CD4-positive, alpha-beta T cell treated with Interleukin-10 for 1 hour (primary cell): ENCODE data around the gene SLC30A7.

Experiments used
- DNase-seq: peaks from one replicate; pipeline ENCODE4 v3.0.0-alpha.2; 2020

Gene SLC30A7

GRCh38 chr1:100988121-100988520, 92.2 kb downstream of the SLC30A7 start:
- DNase-seq = no peak

GRCh38 chr1:100989306-100990077, 93.6 kb downstream of the SLC30A7 start:
- DNase-seq = no peak

DNA sequence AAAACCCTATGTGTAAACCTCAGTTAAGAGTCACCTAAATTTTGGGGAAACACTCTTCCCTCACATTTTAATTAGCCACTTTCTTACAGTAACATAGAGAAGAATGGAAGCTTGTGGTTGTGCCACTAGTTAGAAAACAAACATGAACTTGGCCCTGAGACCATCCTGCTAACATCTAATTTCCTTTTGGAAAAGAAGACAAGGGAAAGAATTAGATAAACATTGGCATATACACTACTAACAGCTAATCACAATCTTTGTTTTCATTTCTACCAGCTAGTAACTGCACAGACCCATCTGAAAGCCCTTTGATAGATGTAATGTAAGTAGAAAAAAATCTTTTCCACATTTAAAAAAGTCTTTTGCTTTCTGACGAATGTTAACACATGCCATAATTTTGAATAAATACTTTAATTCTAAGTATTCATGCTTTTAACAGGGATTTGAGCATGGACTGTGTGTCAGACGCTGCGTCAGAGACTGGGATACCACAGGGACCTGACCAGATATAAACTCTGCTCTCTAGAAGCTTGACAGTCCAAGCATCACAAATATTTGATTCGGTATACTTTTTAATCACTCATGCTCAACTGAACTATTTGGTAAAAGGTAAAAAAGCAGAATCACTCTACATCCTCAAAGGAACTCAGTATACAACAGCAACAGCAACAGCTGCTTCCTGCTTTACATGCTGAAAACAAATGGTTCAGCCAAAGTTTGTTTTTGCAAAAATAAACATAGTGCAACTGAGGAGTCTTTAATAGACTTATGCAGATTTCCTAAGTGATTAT, 99.5 kb downstream of the SLC30A7 start:
- DNase-seq = no peak

GRCh38 chr1:100998426-100998825, 102.5 kb downstream of the SLC30A7 start:
- no peak for DNase-seq

DNA sequence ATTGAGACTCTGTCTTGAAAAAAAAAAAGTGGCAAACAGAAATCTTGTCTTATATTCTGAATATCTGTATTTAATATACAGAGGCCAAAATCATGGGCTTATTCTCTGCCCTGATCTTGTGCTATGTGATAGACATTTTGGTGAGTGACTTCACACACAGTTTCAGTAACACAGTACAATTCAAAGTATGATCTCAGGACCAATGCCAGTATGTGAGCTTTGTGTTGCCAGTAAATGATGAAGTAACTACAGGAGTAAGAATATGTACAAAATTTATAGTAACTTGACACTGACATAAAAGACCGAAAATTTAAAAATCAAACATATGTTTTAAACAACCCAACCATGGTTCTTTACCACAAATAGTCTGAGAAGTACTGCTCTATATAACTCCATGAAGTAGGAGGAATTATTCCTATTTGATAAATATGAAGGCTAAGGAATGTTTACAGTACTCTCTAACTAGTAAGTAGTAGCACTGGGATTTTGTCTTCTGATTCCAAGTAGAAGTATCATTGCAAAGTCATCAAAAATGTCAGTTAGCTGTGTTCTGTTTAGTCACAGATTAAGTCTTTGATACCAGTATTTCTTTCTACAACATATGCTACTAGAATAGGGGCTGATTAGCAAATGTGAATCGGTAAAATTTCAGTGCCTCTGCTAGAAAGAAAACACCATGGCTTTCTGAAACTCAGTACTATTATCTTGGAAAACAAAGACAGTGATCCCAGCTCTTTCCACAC, 104.4 kb downstream of the SLC30A7 start:
- no peak for DNase-seq

- DNase-seq = no peak
Observed at GRCh38 chr1:101002551-101002950, 106.7 kb downstream of the SLC30A7 start.

GRCh38 chr1:101003012-101003650, 107.2 kb downstream of the SLC30A7 start:
- DNase-seq = no peak

- no peak for DNase-seq
Observed at GRCh38 chr1:101004061-101004460, 108.2 kb downstream of the SLC30A7 start.

- no peak for DNase-seq
Observed at GRCh38 chr1:101004670-101005069, 108.8 kb downstream of the SLC30A7 start.

- peak; percentile 28 for DNase-seq
Observed at GRCh38 chr1:101005183-101005582, 109.3 kb downstream of the SLC30A7 start.

DNA sequence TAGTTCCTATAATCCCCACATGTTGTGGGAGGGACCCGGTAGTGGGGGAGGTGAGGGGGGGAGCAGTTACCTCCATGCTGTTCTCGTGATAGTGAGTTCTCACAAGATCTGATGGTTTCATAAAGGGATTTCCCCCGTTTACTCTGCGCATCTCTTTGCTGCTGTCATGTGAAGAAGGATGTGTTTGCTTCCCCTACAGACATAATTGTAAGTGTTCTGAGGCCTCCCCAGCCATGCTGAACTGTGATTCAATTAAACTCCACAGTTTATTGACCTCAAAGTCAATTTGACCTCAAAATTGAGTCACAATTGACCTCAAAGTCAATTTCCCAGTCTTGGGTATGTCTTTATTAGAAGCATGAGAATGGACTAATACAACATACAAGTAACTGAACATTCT, 110.0 kb downstream of the SLC30A7 start:
- DNase-seq = peak; percentile 39

GRCh38 chr1:101006553-101006952, 110.7 kb downstream of the SLC30A7 start:
- DNase-seq = no peak

- no peak for DNase-seq
Observed at GRCh38 chr1:101008229-101008834, 112.4 kb downstream of the SLC30A7 start.

- no peak for DNase-seq
Observed at GRCh38 chr1:101013776-101014175, 117.9 kb downstream of the SLC30A7 start.

GRCh38 chr1:101017448-101017847, 121.6 kb downstream of the SLC30A7 start:
- no peak for DNase-seq

DNA sequence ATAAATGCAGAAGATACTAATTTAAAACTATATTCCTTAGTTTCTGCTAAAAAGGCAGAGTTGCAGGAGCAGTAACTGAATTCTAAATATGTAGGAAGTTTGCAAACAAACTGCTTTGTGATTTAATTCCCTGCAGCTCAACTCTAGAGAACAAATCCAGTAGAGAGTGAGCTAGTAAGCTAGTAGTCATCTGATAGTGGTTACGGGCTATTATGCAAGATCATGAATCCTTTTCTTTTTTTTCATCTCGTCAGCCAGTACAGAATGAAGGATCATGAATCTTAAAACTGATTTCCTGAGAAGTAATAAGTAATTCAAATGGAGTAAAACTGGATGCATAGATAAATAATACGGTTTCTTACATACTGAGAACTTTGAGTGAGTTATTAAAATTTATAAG, 126.4 kb downstream of the SLC30A7 start:
- no peak for DNase-seq

- DNase-seq = peak; percentile 39
Observed at GRCh38 chr1:101025283-101025656, 129.4 kb downstream of the SLC30A7 start.

- DNase-seq = peak; percentile 89
Observed at GRCh38 chr1:101025657-101026429, 130.0 kb downstream of the SLC30A7 start, which contains the start of gene DPH5. TSS of gene DPH5 (minus strand) at chr1:101025784. CDS start at chr1:101025443, 341 bp downstream.

DNA sequence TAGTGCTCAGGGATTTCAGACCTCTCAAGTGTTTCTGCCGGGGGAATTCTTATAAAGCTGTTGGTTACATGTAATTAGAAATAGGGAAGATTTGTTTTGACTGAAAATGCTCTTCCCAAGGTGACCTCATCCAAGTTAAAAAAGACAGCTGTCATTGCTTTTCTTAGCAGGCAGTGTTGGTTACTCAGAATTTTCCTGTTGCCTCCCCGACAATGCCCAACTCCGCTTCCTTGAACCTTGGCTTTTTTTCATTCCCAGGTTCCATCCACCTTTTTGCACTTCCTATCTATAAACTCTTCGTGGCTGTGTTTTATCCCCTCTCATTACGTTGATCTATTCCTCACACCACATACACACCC, 130.5 kb downstream of the SLC30A7 start:
- DNase-seq = no peak

- no peak for DNase-seq
Observed at GRCh38 chr1:101027194-101027772, 131.4 kb downstream of the SLC30A7 start.

GRCh38 chr1:101028466-101028865, 132.6 kb downstream of the SLC30A7 start:
- DNase-seq = no peak
